Upper lobe of right lung (tissue), 1 donor: ENCODE data around the gene STXBP5. TPM values are rescaled to one million over a fixed set of nuclear protein-coding genes. Genes with fewer than 3 reads are reported as not detected.

Source experiments
- ATAC-seq: fragments of 200-7000 bp; cut with Tn5 transposase; one replicate; pipeline ENCODE4 v1.9.1; 2020; ENCODE audit warnings: mild to moderate bottlenecking, moderate library complexity
- DNase-seq: peaks from one replicate; pipeline ENCODE4 v3.0.0-alpha.2; 2020
- H3K27ac ChIP-seq: fragments of 200-600 bp; one replicate; pipeline ENCODE4 v1.8.0; 2022
- H3K27me3 ChIP-seq: fragments of 200-600 bp; one replicate; pipeline ENCODE4 v1.8.0; 2022; ENCODE audit warnings: mild to moderate bottlenecking
- H3K36me3 ChIP-seq: fragments of 200-600 bp; one replicate; pipeline ENCODE4 v1.8.0; 2022
- H3K4me1 ChIP-seq: fragments of 200-600 bp; one replicate; pipeline ENCODE4 v1.8.0; 2022
- H3K4me3 ChIP-seq: fragments of 200-600 bp; one replicate; pipeline ENCODE4 v1.8.0; 2022; ENCODE audit warnings: mild to moderate bottlenecking
- H3K9me3 ChIP-seq: fragments of 200-600 bp; one replicate; pipeline ENCODE4 v1.8.0; 2022
- CTCF ChIP-seq: fragments of 200-600 bp; IDR thresholded peaks from one replicate; pipeline ENCODE4 v1.8.0; 2022; ENCODE audit warnings: antibody characterized with exemption
- intact Hi-C: fragments of 100-400 bp; cut with DNase I; formaldehyde crosslinking; loops from one replicate; pipeline ENCODE4 v1.11.0; 2022
- total RNA-seq: library from RNA; stranded (reverse); fragmentation: NEBNext Ultra II Directional; extraction: Animal tissue kit (Norgen Biotek cat#: 25700); gene quantifications from one replicate; pipeline ENCODE4 v1.2.1, GENCODE V29; 2021
- donor health status: DM: no; HTN: yes; CAD: no; lungs with severe emphysema.

The STXBP5 gene
- total RNA-seq, 1 donor from 2014 or later: 22.1 TPM

GRCh38 chr6:147238906-147239305 is 34.7 kb downstream of the STXBP5 start:
- Histone ChIP-seq H3K36me3 (peaks cover 24% of the 10 kb centered on the region), H3K27ac (no peak overlapping the region), H3K4me1 (no peaks in the 10 kb centered on the region), H3K4me3 (no peak overlapping the region), H3K27me3 (no peaks in the 10 kb centered on the region), H3K9me3 (no peaks in the 10 kb centered on the region)
- ATAC-seq (no peak), DNase-seq (no peak)
- intact Hi-C loops: no loop called here
- TF ChIP-seq CTCF: no peak

GRCh38 chr6:147244832-147245231 is 40.6 kb downstream of the STXBP5 start:
- ATAC-seq (no peak), DNase-seq (no peak)
- Histone ChIP-seq H3K27ac (no peak overlapping the region), H3K4me3 (no peak overlapping the region), H3K36me3 (peaks cover 15% of the 10 kb centered on the region), H3K4me1 (no peaks in the 10 kb centered on the region), H3K9me3 (no peaks in the 10 kb centered on the region), H3K27me3 (no peaks in the 10 kb centered on the region)
- intact Hi-C loops: no loop called here
- no peak for TF ChIP-seq CTCF

GRCh38 chr6:147245693-147246092 is 41.5 kb downstream of the STXBP5 start:
- ATAC-seq (no peak), DNase-seq (no peak)
- peaks cover 11% of the 10 kb centered on the region for H3K36me3 ChIP-seq
- no peaks in the 10 kb centered on the region for H3K9me3 ChIP-seq
- H3K4me3 ChIP-seq: no peak overlapping the region
- no peaks in the 10 kb centered on the region for H3K4me1 ChIP-seq
- TF ChIP-seq CTCF: no peak
- H3K27ac ChIP-seq: no peak overlapping the region
- H3K27me3 ChIP-seq: no peaks in the 10 kb centered on the region
- intact Hi-C loops: no loop called here

GRCh38 chr6:147246853-147247635 is 42.8 kb downstream of the STXBP5 start:
- Histone ChIP-seq H3K27ac (no peak overlapping the region), H3K36me3 (peaks cover 12% of the 10 kb centered on the region), H3K9me3 (no peaks in the 10 kb centered on the region), H3K27me3 (no peaks in the 10 kb centered on the region), H3K4me1 (no peaks in the 10 kb centered on the region), H3K4me3 (no peak overlapping the region)
- intact Hi-C loops: no loop called here
- ATAC-seq (no peak), DNase-seq (no peak)
- TF ChIP-seq CTCF: no peak

GRCh38 chr6:147248859-147249258 is 44.6 kb downstream of the STXBP5 start:
- intact Hi-C loops: no loop called here
- DNase-seq: no peak
- H3K9me3 ChIP-seq: no peaks in the 10 kb centered on the region
- no peak for TF ChIP-seq CTCF
- H3K4me1 ChIP-seq: no peaks in the 10 kb centered on the region
- H3K4me3 ChIP-seq: no peak overlapping the region
- H3K27me3 ChIP-seq: no peaks in the 10 kb centered on the region
- H3K27ac ChIP-seq: no peak overlapping the region
- peaks cover 12% of the 10 kb centered on the region for H3K36me3 ChIP-seq
- ATAC-seq: no peak
